GM19023 (cell line): ENCODE data around the gene PCDH18.

Experiments used
- ATAC-seq: cut with Tn5 transposase; IDR thresholded peaks from one replicate; pipeline ENCODE4 v1.9.1; 2021; ENCODE audit warnings: mild to moderate bottlenecking, moderate library complexity; ENCODE audit not compliant: unreplicated experiment

Gene PCDH18

DNA sequence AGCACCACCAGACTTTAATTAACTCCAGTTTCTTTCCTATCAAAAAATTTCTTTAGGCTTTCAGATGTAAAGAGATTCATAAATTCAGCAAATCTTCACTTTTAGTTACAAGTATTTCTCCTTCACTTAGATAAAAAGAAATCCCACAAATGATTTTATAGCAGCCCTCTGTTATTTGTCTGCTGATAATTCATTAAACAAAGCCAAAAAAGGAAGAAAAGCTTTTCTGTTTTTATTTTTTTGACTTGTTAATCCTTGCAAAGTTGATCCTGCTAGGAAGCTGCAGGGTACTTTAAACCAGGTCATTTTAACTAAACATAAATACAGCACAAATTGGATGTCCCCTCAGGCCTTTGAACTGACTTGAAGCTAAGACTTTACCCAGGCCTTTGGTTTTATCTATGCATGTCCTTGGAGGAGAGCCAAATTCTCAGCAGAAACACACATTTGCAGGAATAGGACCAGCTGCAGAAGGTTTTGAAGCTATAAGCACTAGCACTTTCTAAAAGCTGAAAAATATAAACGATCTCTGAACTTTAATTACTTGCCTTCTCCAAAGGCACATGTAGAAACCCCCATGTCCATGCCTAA is 57.5 kb downstream of the PCDH18 start:
- ATAC-seq = no peak

DNA sequence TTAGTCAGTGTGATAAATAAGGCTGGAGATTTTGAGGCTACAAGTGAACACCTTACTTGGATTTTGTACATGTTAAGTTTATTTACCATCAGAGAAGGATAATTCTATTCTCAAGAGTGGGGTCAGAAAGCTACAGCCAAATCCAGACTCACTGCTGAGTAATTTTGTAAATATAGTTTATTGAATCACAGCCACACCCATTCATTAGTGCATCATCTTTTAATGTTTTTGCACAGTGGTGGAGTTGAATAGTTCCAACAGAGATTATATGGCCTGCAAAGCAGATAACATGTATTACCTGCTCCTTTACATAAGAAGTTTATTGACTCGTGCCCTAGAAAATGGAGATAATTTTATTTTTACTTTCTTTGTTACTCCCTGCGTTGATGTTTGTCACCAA is 60.4 kb downstream of the PCDH18 start:
- no peak for ATAC-seq

GRCh38 chr4:137471461-137471860 is 60.8 kb downstream of the PCDH18 start:
- ATAC-seq = no peak

DNA sequence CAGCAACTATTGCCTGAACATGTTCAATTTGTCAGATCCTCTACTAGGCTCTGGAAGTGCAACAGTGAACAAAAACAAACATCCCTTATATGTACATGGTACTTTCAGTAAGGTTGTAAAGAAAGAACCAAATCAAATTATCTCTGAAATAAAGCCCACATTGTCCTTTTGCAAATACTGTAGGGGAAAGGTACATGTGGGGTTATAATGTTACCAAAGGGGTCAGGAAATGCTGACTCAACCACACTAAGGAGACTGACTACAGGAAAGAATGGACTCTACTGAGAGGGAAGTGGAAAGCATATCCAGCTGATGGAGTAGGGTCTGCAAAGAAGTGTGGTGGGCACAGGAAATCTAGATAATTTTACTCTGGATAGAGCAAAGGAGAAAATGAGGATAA is 61.5 kb downstream of the PCDH18 start:
- no peak for ATAC-seq
